ENCODE data around the gene HTR2A. TPM values are rescaled to one million over a fixed set of nuclear protein-coding genes. Genes with fewer than 3 reads are reported as not detected.

Gene HTR2A
- total RNA-seq, 1 donor from 2014 or later: not detected

DNA sequence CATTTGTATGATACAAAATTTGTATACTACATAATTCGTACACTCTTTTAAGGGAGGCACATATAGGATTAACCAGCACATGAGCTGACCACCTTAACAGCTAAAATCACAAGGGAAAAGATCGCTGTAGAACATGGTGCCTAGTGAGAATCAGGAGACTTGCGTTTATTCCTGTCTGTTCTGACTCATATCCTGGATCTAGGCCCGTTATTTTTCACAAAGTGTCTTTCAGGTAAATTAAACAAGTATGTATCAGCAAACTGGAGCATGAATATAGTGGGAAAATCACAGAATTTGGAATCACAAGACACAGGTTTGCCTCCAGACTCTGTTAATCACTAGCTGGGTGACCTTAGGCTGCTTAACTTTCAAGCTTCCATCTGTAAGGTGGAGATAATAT is 52.4 kb downstream of the HTR2A start:
- Histone ChIP-seq H3K27ac (ENCODE audit: low read depth, low read length) (no peak overlapping the region), H2AFZ (ENCODE audit: low read depth, low read length) (no peak overlapping the region), H3K79me2 (ENCODE audit: insufficient read depth, low read length) (no peaks in the 10 kb centered on the region), H3K4me1 (ENCODE audit: insufficient read depth, low read length) (no peaks in the 10 kb centered on the region), H3K27me3 (ENCODE audit: insufficient read depth, low read length) (no peaks in the 10 kb centered on the region), H3K4me3 (ENCODE audit: insufficient read depth, low read depth, low read length) (no peak overlapping the region), H3K36me3 (ENCODE audit: insufficient read depth, low read length) (no peaks in the 10 kb centered on the region), H4K20me1 (ENCODE audit: insufficient read depth, low read length) (no peaks in the 10 kb centered on the region), H3K9me3 (ENCODE audit: insufficient read depth, low read depth, low read length) (no peaks in the 10 kb centered on the region), H3K4me2 (ENCODE audit: low read length) (no peak overlapping the region), H3K9ac (ENCODE audit: low read length) (no peak overlapping the region)
- DNase-seq (ENCODE audit: low read depth) (no peak), FAIRE-seq (no peak)
- Mint-ChIP-seq H3K4me1 (ENCODE audit: low read depth, unreplicated experiment) (peaks cover 2% of the 10 kb centered on the region), H3K27ac (ENCODE audit: unreplicated experiment) (no peak overlapping the region), H3K9me3 (ENCODE audit: unreplicated experiment) (peaks cover 4% of the 10 kb centered on the region), H3K36me3 (ENCODE audit: low read depth, unreplicated experiment) (no peaks in the 10 kb centered on the region), H3K27me3 (ENCODE audit: low read depth, unreplicated experiment) (peaks cover 1% of the 10 kb centered on the region), H3K4me3 (ENCODE audit: unreplicated experiment) (no peak overlapping the region)
- TF ChIP-seq EZH2 (IDR thresholded peaks at IDR 0.05; ENCODE audit: insufficient read depth, low read length): no peak
- TF ChIP-seq, protein P1, sequence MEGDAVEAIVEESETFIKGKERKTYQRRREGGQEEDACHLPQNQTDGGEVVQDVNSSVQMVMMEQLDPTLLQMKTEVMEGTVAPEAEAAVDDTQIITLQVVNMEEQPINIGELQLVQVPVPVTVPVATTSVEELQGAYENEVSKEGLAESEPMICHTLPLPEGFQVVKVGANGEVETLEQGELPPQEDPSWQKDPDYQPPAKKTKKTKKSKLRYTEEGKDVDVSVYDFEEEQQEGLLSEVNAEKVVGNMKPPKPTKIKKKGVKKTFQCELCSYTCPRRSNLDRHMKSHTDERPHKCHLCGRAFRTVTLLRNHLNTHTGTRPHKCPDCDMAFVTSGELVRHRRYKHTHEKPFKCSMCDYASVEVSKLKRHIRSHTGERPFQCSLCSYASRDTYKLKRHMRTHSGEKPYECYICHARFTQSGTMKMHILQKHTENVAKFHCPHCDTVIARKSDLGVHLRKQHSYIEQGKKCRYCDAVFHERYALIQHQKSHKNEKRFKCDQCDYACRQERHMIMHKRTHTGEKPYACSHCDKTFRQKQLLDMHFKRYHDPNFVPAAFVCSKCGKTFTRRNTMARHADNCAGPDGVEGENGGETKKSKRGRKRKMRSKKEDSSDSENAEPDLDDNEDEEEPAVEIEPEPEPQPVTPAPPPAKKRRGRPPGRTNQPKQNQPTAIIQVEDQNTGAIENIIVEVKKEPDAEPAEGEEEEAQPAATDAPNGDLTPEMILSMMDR (IDR thresholded peaks at IDR 0.05; ENCODE audit: insufficient read depth, low read depth, low read length): no peak

DNA sequence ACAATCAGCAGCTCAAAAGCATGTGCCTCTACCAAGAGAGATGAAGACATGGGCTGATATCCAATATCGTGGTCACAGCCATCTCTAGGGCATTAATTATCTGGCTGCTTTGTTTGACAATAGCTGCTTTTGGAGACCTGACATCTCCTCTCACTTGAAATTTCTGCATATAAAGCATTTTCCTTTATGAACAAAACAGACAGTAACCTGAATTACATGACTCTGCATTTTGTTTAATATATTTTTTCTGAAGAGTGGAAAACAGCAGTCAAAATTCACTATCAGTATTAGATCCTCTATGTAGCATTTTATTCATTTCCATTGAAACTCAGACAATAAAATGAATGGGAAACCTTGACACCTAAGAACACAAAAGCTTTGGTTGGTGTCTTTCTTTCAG is 57.5 kb downstream of the HTR2A start:
- FAIRE-seq (no peak), DNase-seq (ENCODE audit: low read depth) (no peak)
- Histone ChIP-seq H3K9ac (ENCODE audit: low read length) (no peak overlapping the region), H3K4me3 (ENCODE audit: insufficient read depth, low read depth, low read length) (no peak overlapping the region), H4K20me1 (ENCODE audit: insufficient read depth, low read length) (no peaks in the 10 kb centered on the region), H3K27me3 (ENCODE audit: insufficient read depth, low read length) (no peaks in the 10 kb centered on the region), H3K4me2 (ENCODE audit: low read length) (no peak overlapping the region), H3K36me3 (ENCODE audit: insufficient read depth, low read length) (no peaks in the 10 kb centered on the region), H3K9me3 (ENCODE audit: insufficient read depth, low read depth, low read length) (no peaks in the 10 kb centered on the region), H3K4me1 (ENCODE audit: insufficient read depth, low read length) (no peaks in the 10 kb centered on the region), H3K27ac (ENCODE audit: low read depth, low read length) (no peak overlapping the region), H2AFZ (ENCODE audit: low read depth, low read length) (no peak overlapping the region), H3K79me2 (ENCODE audit: insufficient read depth, low read length) (no peaks in the 10 kb centered on the region)
- no peak for TF ChIP-seq EZH2 (IDR thresholded peaks at IDR 0.05; ENCODE audit: insufficient read depth, low read length)
- TF ChIP-seq, protein P1 (IDR thresholded peaks at IDR 0.05; ENCODE audit: insufficient read depth, low read depth, low read length): no peak
- Mint-ChIP-seq H3K36me3 (ENCODE audit: low read depth, unreplicated experiment) (no peaks in the 10 kb centered on the region), H3K27me3 (ENCODE audit: low read depth, unreplicated experiment) (peaks cover 1% of the 10 kb centered on the region), H3K4me3 (ENCODE audit: unreplicated experiment) (no peak overlapping the region), H3K4me1 (ENCODE audit: low read depth, unreplicated experiment) (no peaks in the 10 kb centered on the region), H3K9me3 (ENCODE audit: unreplicated experiment) (peaks cover 4% of the 10 kb centered on the region), H3K27ac (ENCODE audit: unreplicated experiment) (no peak overlapping the region)

DNA sequence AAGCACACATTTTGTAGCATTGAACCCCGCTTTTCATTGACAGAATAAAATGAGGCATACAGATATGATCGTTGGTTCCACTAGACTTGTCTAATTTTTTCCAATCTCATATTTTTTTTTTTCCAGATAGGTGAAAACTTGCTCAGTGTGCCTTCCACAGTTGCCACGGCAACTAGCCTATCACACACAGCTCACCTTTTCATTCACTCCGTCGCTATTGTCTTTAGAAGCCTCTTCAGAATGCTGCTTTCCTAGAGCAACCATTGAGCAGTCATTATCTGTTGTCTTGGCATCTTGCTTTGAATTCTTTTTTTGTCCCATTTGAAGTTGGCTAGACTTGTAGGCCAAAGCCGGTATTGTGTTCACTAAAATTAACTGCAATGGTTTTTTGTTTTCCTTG is 62.2 kb downstream of the HTR2A start:
- H3K79me2 ChIP-seq (ENCODE audit: insufficient read depth, low read length): no peaks in the 10 kb centered on the region
- no peak overlapping the region for H2AFZ ChIP-seq (ENCODE audit: low read depth, low read length)
- FAIRE-seq (no peak), DNase-seq (ENCODE audit: low read depth) (no peak)
- Mint-ChIP-seq H3K4me1 (ENCODE audit: low read depth, unreplicated experiment) (no peaks in the 10 kb centered on the region), H3K27me3 (ENCODE audit: low read depth, unreplicated experiment) (no peaks in the 10 kb centered on the region), H3K36me3 (ENCODE audit: low read depth, unreplicated experiment) (no peaks in the 10 kb centered on the region), H3K27ac (ENCODE audit: unreplicated experiment) (no peak overlapping the region), H3K4me3 (ENCODE audit: unreplicated experiment) (no peak overlapping the region), H3K9me3 (ENCODE audit: unreplicated experiment) (no peaks in the 10 kb centered on the region)
- H3K9ac ChIP-seq (ENCODE audit: low read length): no peak overlapping the region
- TF ChIP-seq EZH2 (IDR thresholded peaks at IDR 0.05; ENCODE audit: insufficient read depth, low read length): no peak
- TF ChIP-seq, protein P1 (IDR thresholded peaks at IDR 0.05; ENCODE audit: insufficient read depth, low read depth, low read length): no peak
- H3K4me2 ChIP-seq (ENCODE audit: low read length): no peak overlapping the region
- no peaks in the 10 kb centered on the region for H3K4me1 ChIP-seq (ENCODE audit: insufficient read depth, low read length)
- H3K27ac ChIP-seq (ENCODE audit: low read depth, low read length): no peak overlapping the region
- no peak overlapping the region for H3K4me3 ChIP-seq (ENCODE audit: insufficient read depth, low read depth, low read length)
- no peaks in the 10 kb centered on the region for H3K27me3 ChIP-seq (ENCODE audit: insufficient read depth, low read length)
- no peaks in the 10 kb centered on the region for H3K9me3 ChIP-seq (ENCODE audit: insufficient read depth, low read depth, low read length)
- no peaks in the 10 kb centered on the region for H3K36me3 ChIP-seq (ENCODE audit: insufficient read depth, low read length)
- no peaks in the 10 kb centered on the region for H4K20me1 ChIP-seq (ENCODE audit: insufficient read depth, low read length)
